ENCODE data around the gene COG7. TPM values are rescaled to one million over a fixed set of nuclear protein-coding genes. Genes with fewer than 3 reads are reported as not detected.
"Not testable (repeated sequence)": the region's sequence is repeated elsewhere in the genome, so short reads cannot be mapped to it uniquely, and the experiment has no call there.

Gene COG7
- total RNA-seq, 4 donors from 2014 or later: 6.9 to 18.6 (median 16.0) TPM

DNA sequence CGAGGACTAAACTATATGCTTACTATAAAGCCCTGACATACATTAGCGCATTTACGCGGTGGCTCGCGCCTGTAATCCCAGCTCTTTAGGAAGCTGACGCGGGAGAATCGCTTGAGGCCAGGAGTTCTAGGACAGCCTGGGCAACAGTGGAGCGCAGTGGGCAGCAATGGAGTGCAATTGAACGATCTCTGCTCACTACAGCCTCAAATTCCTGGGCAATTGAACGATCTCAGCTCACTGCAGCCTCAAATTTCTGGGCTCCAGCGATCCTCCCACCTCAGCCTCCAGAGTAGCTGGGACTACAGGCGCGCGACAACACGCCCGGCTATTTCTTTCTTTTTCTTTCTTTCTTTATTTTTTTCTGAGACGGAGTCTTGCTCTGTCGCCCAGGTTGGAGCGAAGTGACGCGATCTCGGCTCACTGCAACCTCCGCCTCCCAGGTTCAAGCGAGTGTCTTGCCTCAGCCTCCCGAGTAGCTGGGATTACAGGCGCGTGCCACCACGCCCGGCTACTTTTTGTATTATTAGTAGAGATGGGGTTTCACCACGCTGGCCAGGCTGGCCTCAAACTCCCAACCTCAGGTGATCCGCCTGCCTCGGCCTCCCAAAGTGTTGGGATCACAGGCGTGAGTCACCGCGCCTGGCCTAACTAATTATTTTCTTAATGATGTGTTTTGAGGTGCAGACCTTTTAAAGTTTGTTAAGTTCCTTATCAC is 506 bp upstream of the COG7 start:
- H3K4me1 ChIP-seq: peaks cover 0 to 53% (median 11%) of the 10 kb centered on the region in 3 donors
- peak overlapping the region; percentile 54 to 92 for H3K4me3 ChIP-seq
- WGBS, 2 donors (ENCODE audit: low coverage in 1 of 2): 46 to 48% methylated on average over 17 to 26 of the region's 37 CpGs
- no peaks in the 10 kb centered on the region for H3K27me3 ChIP-seq
- TF ChIP-seq EP300 (IDR thresholded peaks at IDR 0.05) (no peak), POLR2AphosphoS5 (IDR thresholded peaks at IDR 0.05) (no peak)
- TF ChIP-seq, protein P1, sequence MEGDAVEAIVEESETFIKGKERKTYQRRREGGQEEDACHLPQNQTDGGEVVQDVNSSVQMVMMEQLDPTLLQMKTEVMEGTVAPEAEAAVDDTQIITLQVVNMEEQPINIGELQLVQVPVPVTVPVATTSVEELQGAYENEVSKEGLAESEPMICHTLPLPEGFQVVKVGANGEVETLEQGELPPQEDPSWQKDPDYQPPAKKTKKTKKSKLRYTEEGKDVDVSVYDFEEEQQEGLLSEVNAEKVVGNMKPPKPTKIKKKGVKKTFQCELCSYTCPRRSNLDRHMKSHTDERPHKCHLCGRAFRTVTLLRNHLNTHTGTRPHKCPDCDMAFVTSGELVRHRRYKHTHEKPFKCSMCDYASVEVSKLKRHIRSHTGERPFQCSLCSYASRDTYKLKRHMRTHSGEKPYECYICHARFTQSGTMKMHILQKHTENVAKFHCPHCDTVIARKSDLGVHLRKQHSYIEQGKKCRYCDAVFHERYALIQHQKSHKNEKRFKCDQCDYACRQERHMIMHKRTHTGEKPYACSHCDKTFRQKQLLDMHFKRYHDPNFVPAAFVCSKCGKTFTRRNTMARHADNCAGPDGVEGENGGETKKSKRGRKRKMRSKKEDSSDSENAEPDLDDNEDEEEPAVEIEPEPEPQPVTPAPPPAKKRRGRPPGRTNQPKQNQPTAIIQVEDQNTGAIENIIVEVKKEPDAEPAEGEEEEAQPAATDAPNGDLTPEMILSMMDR (IDR thresholded peaks at IDR 0.05): no peak
- H3K27ac ChIP-seq: peak overlapping the region in 2 of 4 donors; percentile 82 to 90
- no peaks in the 10 kb centered on the region for H3K9me3 ChIP-seq
- ATAC-seq: peak; percentile 4
- H3K36me3 ChIP-seq: no peaks in the 10 kb centered on the region

DNA sequence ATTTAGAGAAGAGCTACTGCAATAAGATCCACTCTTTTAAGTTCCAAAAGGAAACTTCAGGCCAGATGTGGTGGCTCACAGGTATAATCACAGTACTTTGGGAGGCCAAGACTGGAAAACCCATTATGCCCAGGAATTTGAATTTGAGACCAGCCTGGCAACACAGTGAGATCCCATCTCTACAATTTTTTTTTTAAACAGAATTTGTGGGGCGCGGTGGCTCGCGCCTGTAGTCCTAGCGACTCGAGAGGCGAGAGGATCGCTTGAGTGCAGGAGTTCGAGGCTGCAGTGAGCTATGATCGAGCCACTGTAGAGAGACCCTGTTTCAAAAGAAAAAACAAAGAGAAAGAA is 793 bp downstream of the COG7 start:
- no peak for ATAC-seq
- Histone ChIP-seq H3K27me3 (no peaks in the 10 kb centered on the region), H3K27ac (peak overlapping the region in 2 of 4 donors; percentile 82 to 90), H3K4me3 (peak overlapping the region; percentile 54 to 92), H3K9me3 (no peaks in the 10 kb centered on the region), H3K36me3 (no peaks in the 10 kb centered on the region), H3K4me1 (peaks cover 0 to 58% (median 11%) of the 10 kb centered on the region in 3 donors)
- TF ChIP-seq EP300 (IDR thresholded peaks at IDR 0.05) (no peak), POLR2AphosphoS5 (IDR thresholded peaks at IDR 0.05) (no peak), POLR2A (IDR thresholded peaks at IDR 0.05) (no peak)
- TF ChIP-seq, protein P1 (IDR thresholded peaks at IDR 0.05): no peak
- WGBS, 2 donors (ENCODE audit: low coverage in 1 of 2): 2 to 8% methylated on average over 9 to 10 of the region's 10 CpGs

DNA sequence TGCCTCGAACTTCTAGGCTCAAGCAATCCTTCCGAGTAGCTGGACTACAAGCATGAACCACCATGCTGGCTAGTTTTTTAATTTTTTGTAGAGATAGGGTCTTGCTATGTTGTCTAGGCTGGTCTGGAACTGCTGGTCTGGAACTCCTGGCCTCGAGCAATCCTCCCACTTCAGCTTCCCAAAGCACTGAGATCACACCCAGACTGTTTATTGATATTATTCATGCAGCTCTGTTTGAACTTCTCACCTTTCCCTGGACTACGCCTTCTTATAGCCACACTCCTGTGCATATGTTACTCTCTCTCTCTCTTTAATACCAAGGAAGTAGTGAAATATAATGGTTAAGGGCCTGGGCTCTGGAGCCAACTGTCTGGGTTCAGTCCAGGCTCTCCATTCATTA is 4.6 kb downstream of the COG7 start:
- Histone ChIP-seq H3K4me1 (peaks cover 0 to 52% (median 4%) of the 10 kb centered on the region in 3 donors), H3K9me3 (no peaks in the 10 kb centered on the region), H3K36me3 (peaks cover 0 to 33% of the 10 kb centered on the region in 2 donors), H3K27ac (no peak overlapping the region), H3K27me3 (no peaks in the 10 kb centered on the region), H3K4me3 (no peak overlapping the region)
- no peak for ATAC-seq
- TF ChIP-seq EP300 (IDR thresholded peaks at IDR 0.05) (no peak), POLR2AphosphoS5 (IDR thresholded peaks at IDR 0.05) (no peak), POLR2A (IDR thresholded peaks at IDR 0.05) (no peak)
- TF ChIP-seq, protein P1 (IDR thresholded peaks at IDR 0.05): no peak
- WGBS, 2 donors (ENCODE audit: low coverage in 1 of 2): 49 to 63% methylated on average over 3 to 4 of the region's 4 CpGs

DNA sequence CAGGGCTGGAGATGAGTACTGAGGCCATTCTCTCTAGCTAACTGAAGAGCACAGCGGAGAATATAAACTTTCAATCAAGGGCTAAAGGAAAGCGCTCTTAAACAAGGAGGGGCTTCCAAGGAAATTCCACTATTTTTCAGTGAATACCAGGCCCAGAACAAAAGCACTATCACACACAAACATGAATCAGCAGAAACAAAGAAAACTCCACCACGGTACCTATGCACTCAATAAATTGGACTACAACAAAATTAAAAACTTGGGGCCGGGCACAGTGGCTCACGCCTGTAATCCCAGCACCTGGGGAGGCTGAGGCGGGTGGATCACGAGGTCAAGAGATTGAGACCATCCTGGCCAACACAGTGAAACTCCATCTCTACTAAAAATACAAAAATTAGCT is 15.4 kb downstream of the COG7 start:
- not testable (repeated sequence) for ATAC-seq, H3K27ac ChIP-seq, H3K9me3 ChIP-seq, H3K27me3 ChIP-seq, H3K4me3 ChIP-seq
- Histone ChIP-seq H3K36me3 (peaks cover 0 to 80% of the 10 kb centered on the region in 2 donors), H3K4me1 (peaks cover 0 to 15% (median 0%) of the 10 kb centered on the region in 3 donors)
- 87 to 97% methylated on average over 3 to 6 of the region's 7 CpGs for WGBS, 2 donors (ENCODE audit: low coverage in 1 of 2)

DNA sequence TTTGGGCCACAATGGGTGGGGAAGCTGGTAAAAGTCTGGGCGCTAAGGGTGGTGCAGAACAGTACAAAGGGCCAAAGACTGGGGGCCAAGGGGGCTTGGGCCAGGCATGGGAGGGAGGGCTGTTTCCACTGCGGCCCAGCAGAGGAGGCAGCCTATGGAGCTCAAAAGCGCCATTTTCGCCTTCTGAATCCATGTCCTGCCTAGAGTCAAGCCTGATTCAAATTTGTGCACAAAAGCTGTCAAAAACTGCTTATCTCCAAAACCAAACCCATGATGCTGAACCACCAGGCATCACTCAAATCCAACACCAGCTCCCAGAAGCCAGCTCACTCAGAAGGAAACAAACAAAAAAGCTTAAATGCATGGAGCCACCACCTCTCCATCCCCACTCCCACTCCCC is 16.0 kb downstream of the COG7 start:
- H3K36me3 ChIP-seq: peaks cover 0 to 80% of the 10 kb centered on the region in 2 donors
- no peak overlapping the region for H3K27ac ChIP-seq
- peaks cover 0 to 15% (median 0%) of the 10 kb centered on the region in 3 donors for H3K4me1 ChIP-seq
- H3K4me3 ChIP-seq: no peak overlapping the region
- WGBS, 2 donors (ENCODE audit: low coverage in 1 of 2): 92% methylated on average over 4 of the region's 4 CpGs; no CpG with 5 or more reads in 1 of the 2 donors
- no peaks in the 10 kb centered on the region for H3K9me3 ChIP-seq
- TF ChIP-seq, protein P1 (IDR thresholded peaks at IDR 0.05): no peak
- TF ChIP-seq EP300 (IDR thresholded peaks at IDR 0.05): no peak
- TF ChIP-seq POLR2A (IDR thresholded peaks at IDR 0.05): no peak
- TF ChIP-seq POLR2AphosphoS5 (IDR thresholded peaks at IDR 0.05): no peak
- ATAC-seq: no peak
- no peaks in the 10 kb centered on the region for H3K27me3 ChIP-seq
